ENCODE measurements around the gene CELSR2.

DNA sequence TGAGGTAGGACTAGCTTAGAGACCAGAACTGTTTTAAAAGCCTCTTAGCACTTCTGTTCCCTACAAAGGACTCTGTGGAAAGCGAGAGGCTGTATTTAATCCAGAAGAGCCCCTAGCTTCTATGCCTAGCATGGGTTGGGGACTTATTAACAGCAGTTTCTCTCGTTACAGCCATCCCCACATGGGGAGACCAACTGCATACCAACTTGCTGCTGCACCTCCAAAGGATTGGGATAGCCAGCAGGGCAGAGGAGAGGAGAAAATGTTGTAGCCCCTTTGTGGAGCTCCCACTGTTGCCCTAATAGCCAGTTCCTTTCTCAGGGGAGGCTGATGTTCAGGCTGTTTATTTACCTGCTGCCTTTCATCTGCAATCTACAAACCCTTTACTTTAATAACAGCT is 11.0 kb upstream of the CELSR2 start:
- no peak for TF ChIP-seq POLR2A (IDR thresholded peaks at IDR 0.05)
- TF ChIP-seq, protein P1, sequence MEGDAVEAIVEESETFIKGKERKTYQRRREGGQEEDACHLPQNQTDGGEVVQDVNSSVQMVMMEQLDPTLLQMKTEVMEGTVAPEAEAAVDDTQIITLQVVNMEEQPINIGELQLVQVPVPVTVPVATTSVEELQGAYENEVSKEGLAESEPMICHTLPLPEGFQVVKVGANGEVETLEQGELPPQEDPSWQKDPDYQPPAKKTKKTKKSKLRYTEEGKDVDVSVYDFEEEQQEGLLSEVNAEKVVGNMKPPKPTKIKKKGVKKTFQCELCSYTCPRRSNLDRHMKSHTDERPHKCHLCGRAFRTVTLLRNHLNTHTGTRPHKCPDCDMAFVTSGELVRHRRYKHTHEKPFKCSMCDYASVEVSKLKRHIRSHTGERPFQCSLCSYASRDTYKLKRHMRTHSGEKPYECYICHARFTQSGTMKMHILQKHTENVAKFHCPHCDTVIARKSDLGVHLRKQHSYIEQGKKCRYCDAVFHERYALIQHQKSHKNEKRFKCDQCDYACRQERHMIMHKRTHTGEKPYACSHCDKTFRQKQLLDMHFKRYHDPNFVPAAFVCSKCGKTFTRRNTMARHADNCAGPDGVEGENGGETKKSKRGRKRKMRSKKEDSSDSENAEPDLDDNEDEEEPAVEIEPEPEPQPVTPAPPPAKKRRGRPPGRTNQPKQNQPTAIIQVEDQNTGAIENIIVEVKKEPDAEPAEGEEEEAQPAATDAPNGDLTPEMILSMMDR (IDR thresholded peaks at IDR 0.05) = no peak

Measured in esophagus squamous epithelium (tissue), 4 donors.